RWPE1 (cell line): Measurements from ENCODE around the gene CASP7.

Experiments used
- CTCF ChIA-PET: fragments of 350-600 bp; sonication (Branson Sonifier 250); formaldehyde crosslinking; extraction: SDS; loops from one replicate; lab custom pipeline; 2021; lab: Yijun Ruan, JAX
- POLR2A ChIA-PET: fragments of 400-600 bp; formaldehyde crosslinking; extraction: SDS; loops from one replicate; lab custom pipeline; 2020; ENCODE audit warnings: antibody characterized with exemption; ENCODE audit not compliant: low non-redundant PET; lab: Yijun Ruan, JAX
- DNase-seq: peaks from one replicate; pipeline ENCODE4 v3.0.0; 2012; ENCODE audit warnings: low spot score
- H3K27ac ChIP-seq: fragments of 450-650 bp; 2 replicates; pipeline ENCODE4 v1.5.1; 2017
- TF ChIP-seq, protein P1 (sequence below): fragments of 450-650 bp; conservative IDR thresholded peaks from 2 replicates; pipeline ENCODE4 v1.5.1; 2017; ENCODE audit warnings: low read depth, mild to moderate bottlenecking

Gene CASP7

DNA sequence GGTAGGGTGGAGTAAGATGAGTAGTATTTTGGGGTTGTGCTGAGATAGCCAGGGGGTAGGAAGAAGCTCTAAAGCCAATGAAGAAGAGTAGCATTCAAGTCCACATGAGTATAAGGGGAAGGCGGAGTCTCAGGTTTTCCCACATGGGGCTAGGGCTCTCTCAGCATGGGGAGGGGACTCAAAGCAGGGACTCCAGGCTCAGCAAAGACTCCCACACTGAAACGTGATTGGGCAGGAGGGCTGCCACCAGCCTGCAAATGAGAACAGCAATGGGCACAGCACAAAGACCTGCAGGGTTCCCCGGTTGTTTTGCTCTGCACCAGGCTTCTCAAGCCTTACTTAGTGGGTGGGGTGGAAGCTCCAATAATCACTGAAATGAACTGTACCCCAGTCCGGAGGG is 14.4 kb upstream of the CASP7 start:
- H3K27ac ChIP-seq, result no peak overlapping the region
- POLR2A ChIA-PET, result no interaction called here
- CTCF ChIA-PET, result no interaction called here
- TF ChIP-seq, protein P1, sequence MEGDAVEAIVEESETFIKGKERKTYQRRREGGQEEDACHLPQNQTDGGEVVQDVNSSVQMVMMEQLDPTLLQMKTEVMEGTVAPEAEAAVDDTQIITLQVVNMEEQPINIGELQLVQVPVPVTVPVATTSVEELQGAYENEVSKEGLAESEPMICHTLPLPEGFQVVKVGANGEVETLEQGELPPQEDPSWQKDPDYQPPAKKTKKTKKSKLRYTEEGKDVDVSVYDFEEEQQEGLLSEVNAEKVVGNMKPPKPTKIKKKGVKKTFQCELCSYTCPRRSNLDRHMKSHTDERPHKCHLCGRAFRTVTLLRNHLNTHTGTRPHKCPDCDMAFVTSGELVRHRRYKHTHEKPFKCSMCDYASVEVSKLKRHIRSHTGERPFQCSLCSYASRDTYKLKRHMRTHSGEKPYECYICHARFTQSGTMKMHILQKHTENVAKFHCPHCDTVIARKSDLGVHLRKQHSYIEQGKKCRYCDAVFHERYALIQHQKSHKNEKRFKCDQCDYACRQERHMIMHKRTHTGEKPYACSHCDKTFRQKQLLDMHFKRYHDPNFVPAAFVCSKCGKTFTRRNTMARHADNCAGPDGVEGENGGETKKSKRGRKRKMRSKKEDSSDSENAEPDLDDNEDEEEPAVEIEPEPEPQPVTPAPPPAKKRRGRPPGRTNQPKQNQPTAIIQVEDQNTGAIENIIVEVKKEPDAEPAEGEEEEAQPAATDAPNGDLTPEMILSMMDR, result no peak
- DNase-seq, result no peak

DNA sequence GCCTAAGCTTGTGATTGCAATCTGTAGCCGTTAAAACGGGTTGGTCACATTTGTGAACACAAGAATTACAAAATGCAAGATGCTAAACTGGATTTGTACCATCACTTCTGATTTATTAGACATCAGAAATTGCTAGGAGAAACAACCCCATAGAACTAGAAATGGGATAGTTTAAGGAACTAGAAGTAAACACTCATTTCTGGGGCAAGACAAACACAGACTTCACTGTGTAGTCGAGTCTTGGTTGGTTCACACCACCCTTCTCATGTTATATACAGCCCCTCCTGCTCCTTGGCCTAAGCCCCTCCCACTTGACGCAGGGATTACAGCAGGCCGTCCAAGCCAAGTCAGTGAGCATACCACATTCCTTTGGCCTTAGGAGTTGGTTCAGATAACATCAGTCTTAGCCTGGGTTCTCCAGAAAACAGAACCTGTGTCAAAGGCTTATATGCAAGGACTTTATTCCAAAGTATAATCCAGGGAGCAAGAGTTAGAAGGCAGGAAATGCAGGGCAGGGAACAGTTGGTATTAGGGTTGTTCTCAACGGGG is 13.8 kb upstream of the CASP7 start:
- H3K27ac ChIP-seq, result no peak overlapping the region
- TF ChIP-seq, protein P1, result no peak
- DNase-seq, result peak; percentile 48
- POLR2A ChIA-PET, result no interaction called here
- CTCF ChIA-PET, result no interaction called here

DNA sequence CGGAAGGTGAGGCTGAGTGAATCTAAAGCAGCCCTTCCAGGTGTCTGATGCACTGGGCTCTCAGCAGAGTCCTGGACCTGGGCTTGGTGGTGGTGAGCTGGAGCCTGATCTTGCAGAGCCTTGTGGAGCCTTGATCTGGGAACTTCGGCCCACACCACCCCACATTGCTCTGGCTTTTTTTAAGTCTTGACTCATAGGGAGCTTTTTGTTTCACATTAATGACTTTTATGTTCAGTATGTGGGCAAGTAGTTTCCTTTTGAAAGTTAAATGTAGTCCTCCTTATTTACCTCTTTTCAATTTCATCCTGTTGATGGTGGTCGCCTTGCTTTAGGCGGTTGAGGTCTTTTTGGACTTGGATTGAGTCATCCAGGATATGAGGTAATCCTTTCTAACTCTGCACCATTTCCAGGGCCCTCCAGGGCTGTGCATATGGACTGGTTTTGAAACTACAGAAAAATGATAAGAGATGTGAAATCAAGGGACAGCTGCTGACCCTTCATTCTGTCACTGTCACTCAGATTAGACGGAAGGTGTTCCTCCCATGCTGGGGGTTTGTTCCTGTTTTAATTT is 12.9 kb upstream of the CASP7 start:
- H3K27ac ChIP-seq, result no peak overlapping the region
- CTCF ChIA-PET, result interaction anchor here (0.6 to 0.7 kb wide), 2 partner anchors 12 to 421 kb away, joined by 3 read pairs; no protein-coding TSS in a partner anchor
- TF ChIP-seq, protein P1, result no peak
- POLR2A ChIA-PET, result no interaction called here
- no peak for DNase-seq

DNA sequence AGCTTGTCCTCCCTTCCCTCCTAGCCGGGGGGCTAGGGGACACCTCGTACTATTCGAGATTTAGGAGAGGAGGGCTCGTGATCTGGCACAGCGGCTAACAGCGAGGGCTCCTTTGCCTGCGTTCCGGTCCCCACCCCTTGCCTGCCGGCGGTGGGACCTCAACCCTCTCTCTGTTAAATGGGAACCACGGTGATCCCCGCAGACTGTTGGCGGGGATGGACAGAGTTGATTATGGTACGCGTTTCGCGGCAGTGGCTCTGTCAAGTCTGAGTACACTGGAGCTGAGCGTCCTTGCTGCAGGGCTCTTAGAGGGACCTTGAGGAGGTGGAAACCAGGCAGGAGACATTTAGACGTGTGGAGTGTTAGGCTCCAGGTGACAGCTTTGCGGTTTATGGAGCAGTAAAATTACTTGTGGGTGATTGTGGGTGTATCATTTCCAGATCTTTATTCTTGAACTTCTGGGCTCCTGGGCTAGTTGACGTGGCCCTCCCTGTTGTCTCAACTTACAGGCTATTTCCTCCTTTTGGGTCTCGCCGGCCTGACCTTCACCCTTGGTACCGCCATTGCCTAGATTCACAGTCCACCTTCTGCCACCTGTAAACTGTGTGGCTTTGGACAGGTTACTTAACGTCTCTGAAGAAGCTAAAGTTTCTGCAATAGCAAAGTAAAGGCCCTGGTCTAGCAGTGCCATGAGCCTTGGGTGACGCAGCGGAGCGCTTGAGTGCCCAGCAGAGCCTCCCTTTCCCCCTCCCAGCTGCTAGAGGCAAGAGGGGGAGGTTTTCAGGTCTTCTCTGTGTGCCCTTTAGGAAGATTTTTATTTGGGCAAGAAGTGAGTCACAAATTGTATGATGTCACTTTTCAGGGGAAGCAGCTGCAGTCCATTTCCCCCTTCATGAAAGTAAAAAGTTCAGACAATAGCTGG is 739 bp downstream of the CASP7 start:
- peak; percentile 57 for DNase-seq
- CTCF ChIA-PET, result interaction anchor here (0.5 to 1.3 kb wide), 5 partner anchors 18 to 1664 kb away, joined by 3 to 4 read pairs (median 3); no protein-coding TSS in a partner anchor
- TF ChIP-seq, protein P1, result no peak
- peak overlapping the region; percentile 91 for H3K27ac ChIP-seq
- POLR2A ChIA-PET, result interaction anchor here (0.5 kb wide), 1 partner anchor 732 kb away, joined by 5 read pairs; no protein-coding TSS in a partner anchor

DNA sequence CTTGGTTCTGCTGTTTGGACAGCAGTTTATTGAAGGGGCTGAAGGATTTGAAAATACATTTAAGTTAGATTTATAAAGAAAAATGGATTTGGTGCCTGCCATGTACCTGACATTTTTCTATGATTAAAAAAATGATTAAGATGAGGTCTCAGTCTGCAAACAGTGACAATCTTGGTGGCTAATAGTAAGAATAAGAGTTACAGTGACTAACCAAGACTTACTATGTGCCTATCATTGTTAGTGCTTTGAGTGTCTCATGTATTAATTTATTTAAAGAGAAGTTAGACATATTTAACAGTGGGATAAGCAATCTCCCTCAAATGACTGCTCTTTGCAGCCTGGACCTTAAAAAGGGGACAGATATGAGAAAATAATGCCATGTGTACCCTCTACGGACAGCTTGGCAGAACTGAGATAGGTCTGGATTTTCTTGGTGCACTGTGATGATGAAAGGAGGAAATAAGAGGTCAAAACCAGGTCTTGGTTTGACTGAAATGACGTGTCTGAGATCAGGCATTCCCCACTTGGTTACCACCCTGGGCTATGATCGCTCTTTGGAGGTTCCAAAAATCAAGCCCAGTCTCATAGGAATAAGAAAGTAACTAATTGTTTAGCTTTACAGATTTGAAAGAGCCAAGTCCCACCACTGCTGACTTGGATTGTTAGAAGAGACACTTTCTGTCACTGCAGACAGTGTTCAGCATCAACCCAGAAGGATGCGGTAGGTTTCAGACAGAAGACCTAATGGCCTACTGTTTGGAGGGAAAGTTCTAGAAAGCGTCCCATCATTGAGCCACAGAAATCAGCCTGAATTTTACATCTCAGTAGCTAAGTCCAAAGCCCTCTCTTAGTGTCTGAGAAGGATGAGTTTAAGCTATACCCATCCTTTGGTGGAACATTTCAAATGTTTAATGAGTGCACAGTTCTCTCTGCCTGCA is 2.1 kb downstream of the CASP7 start:
- CTCF ChIA-PET, result interaction anchor here (0.5 kb wide), 1 partner anchor 176 kb away, joined by 4 read pairs; no protein-coding TSS in a partner anchor
- TF ChIP-seq, protein P1, result no peak
- POLR2A ChIA-PET, result interaction anchor here (0.7 kb wide), 1 partner anchor 10 kb away, joined by 3 read pairs; no protein-coding TSS in a partner anchor
- no peak overlapping the region for H3K27ac ChIP-seq
- no peak for DNase-seq
